Activated CD8-positive, alpha-beta memory T cell treated with anti-CD3 and anti-CD28 coated beads, Interleukin-2, amount 10 ng/mL, durations not matched to agents 7 days and 5 days (primary cell): ENCODE data around the gene SLC7A14. TPM values are rescaled to one million over a fixed set of nuclear protein-coding genes. Genes with fewer than 3 reads are reported as not detected.

Experiments
- ATAC-seq: fragments of 150-1000 bp; cut with Tn5 transposase; one replicate; pipeline ENCODE4 v1.10.0; 2021; ENCODE audit warnings: moderate library complexity
- CTCF ChIA-PET: fragments of 350-600 bp; sonication (Branson Sonifier 250); formaldehyde crosslinking; loops from one replicate; lab custom pipeline; 2021; ENCODE audit warnings: antibody characterized with exemption; lab: Charles Lee
- DNase-seq: peaks from one replicate; pipeline ENCODE4 v3.0.0-alpha.2; 2020
- H3K27ac Mint-ChIP-seq: one replicate; pipeline ENCODE4 v1.8.0; 2021; ENCODE audit warnings: mild to moderate bottlenecking, mixed read lengths
- H3K27me3 Mint-ChIP-seq: one replicate; pipeline ENCODE4 v1.8.0; 2021; ENCODE audit warnings: mixed read lengths
- H3K36me3 Mint-ChIP-seq: one replicate; pipeline ENCODE4 v1.8.0; 2021; ENCODE audit warnings: mild to moderate bottlenecking, mixed read lengths
- H3K4me1 Mint-ChIP-seq: one replicate; pipeline ENCODE4 v1.8.0; 2021; ENCODE audit warnings: mixed read lengths
- H3K4me3 Mint-ChIP-seq: one replicate; pipeline ENCODE4 v1.8.0; 2021; ENCODE audit warnings: mild to moderate bottlenecking, moderate library complexity, mixed read lengths
- H3K9me3 Mint-ChIP-seq: one replicate; pipeline ENCODE4 v1.8.0; 2022; ENCODE audit warnings: low read depth, mixed read lengths
- total RNA-seq, 2 experiments: library from RNA; stranded (reverse); gene quantifications; one replicate each; pipeline ENCODE4 v1.2.3, GENCODE V29; 2021

The SLC7A14 gene
- total RNA-seq, 2 experiments from 2014 or later, result not detected

GRCh38 chr3:170496026-170496867, 89.6 kb downstream of the SLC7A14 start:
- Mint-ChIP-seq H3K27ac (no peak overlapping the region), H3K4me1 (no peaks in the 10 kb centered on the region), H3K4me3 (no peak overlapping the region), H3K27me3 (peaks cover 10% of the 10 kb centered on the region), H3K9me3 (no peaks in the 10 kb centered on the region), H3K36me3 (no peaks in the 10 kb centered on the region)
- DNase-seq (no peak), ATAC-seq (no peak)
- CTCF ChIA-PET, result interaction anchor here (1.6 kb wide), 1 partner anchor 82 kb away, joined by 6 read pairs; no protein-coding TSS in a partner anchor

- Mint-ChIP-seq H3K27me3 (peaks cover 4% of the 10 kb centered on the region), H3K36me3 (no peaks in the 10 kb centered on the region), H3K4me1 (no peaks in the 10 kb centered on the region), H3K4me3 (no peak overlapping the region), H3K27ac (no peak overlapping the region), H3K9me3 (no peaks in the 10 kb centered on the region)
- DNase-seq, result no peak
- no peak for ATAC-seq
- CTCF ChIA-PET, result no interaction called here
Observed at GRCh38 chr3:170494766-170495165, 91.1 kb downstream of the SLC7A14 start.

- no peaks in the 10 kb centered on the region for H3K4me1 Mint-ChIP-seq
- H3K27me3 Mint-ChIP-seq, result peaks cover 4% of the 10 kb centered on the region
- DNase-seq, result no peak
- no peaks in the 10 kb centered on the region for H3K36me3 Mint-ChIP-seq
- no peak overlapping the region for H3K27ac Mint-ChIP-seq
- CTCF ChIA-PET, result no interaction called here
- no peak for ATAC-seq
- H3K9me3 Mint-ChIP-seq, result no peaks in the 10 kb centered on the region
- H3K4me3 Mint-ChIP-seq, result no peak overlapping the region
Observed at GRCh38 chr3:170493712-170494182, 92.1 kb downstream of the SLC7A14 start.

- DNase-seq, result no peak
- CTCF ChIA-PET, result no interaction called here
- no peak overlapping the region for H3K4me3 Mint-ChIP-seq
- H3K27me3 Mint-ChIP-seq, result peaks cover 14% of the 10 kb centered on the region
- H3K36me3 Mint-ChIP-seq, result no peaks in the 10 kb centered on the region
- no peaks in the 10 kb centered on the region for H3K4me1 Mint-ChIP-seq
- no peak overlapping the region for H3K27ac Mint-ChIP-seq
- ATAC-seq, result no peak
- no peaks in the 10 kb centered on the region for H3K9me3 Mint-ChIP-seq
Observed at GRCh38 chr3:170491901-170492300, 94.0 kb downstream of the SLC7A14 start.

- H3K27ac Mint-ChIP-seq, result no peak overlapping the region
- no peak overlapping the region for H3K4me3 Mint-ChIP-seq
- no peaks in the 10 kb centered on the region for H3K36me3 Mint-ChIP-seq
- no peak for DNase-seq
- CTCF ChIA-PET, result no interaction called here
- no peaks in the 10 kb centered on the region for H3K4me1 Mint-ChIP-seq
- H3K27me3 Mint-ChIP-seq, result peaks cover 23% of the 10 kb centered on the region
- no peaks in the 10 kb centered on the region for H3K9me3 Mint-ChIP-seq
- no peak for ATAC-seq
Observed at GRCh38 chr3:170490828-170491560, 94.9 kb downstream of the SLC7A14 start.

GRCh38 chr3:170488802-170489201, 97.1 kb downstream of the SLC7A14 start:
- H3K9me3 Mint-ChIP-seq, result no peaks in the 10 kb centered on the region
- no peak overlapping the region for H3K27ac Mint-ChIP-seq
- DNase-seq (no peak), ATAC-seq (no peak)
- H3K27me3 Mint-ChIP-seq, result peaks cover 23% of the 10 kb centered on the region
- H3K36me3 Mint-ChIP-seq, result no peaks in the 10 kb centered on the region
- CTCF ChIA-PET, result no interaction called here
- no peak overlapping the region for H3K4me3 Mint-ChIP-seq
- no peaks in the 10 kb centered on the region for H3K4me1 Mint-ChIP-seq

GRCh38 chr3:170487031-170487430, 98.8 kb downstream of the SLC7A14 start:
- H3K36me3 Mint-ChIP-seq, result no peaks in the 10 kb centered on the region
- CTCF ChIA-PET, result no interaction called here
- no peak for ATAC-seq
- no peaks in the 10 kb centered on the region for H3K9me3 Mint-ChIP-seq
- H3K4me3 Mint-ChIP-seq, result no peak overlapping the region
- H3K27me3 Mint-ChIP-seq, result peaks cover 23% of the 10 kb centered on the region
- no peaks in the 10 kb centered on the region for H3K4me1 Mint-ChIP-seq
- no peak for DNase-seq
- H3K27ac Mint-ChIP-seq, result no peak overlapping the region

GRCh38 chr3:170486398-170486797, 99.5 kb downstream of the SLC7A14 start:
- no peaks in the 10 kb centered on the region for H3K4me1 Mint-ChIP-seq
- no peak for DNase-seq
- H3K27ac Mint-ChIP-seq, result no peak overlapping the region
- CTCF ChIA-PET, result interaction anchor here (0.7 kb wide), 1 partner anchor 111 kb away, joined by 3 read pairs; no protein-coding TSS in a partner anchor
- ATAC-seq, result no peak
- no peaks in the 10 kb centered on the region for H3K36me3 Mint-ChIP-seq
- H3K27me3 Mint-ChIP-seq, result peaks cover 23% of the 10 kb centered on the region
- no peaks in the 10 kb centered on the region for H3K9me3 Mint-ChIP-seq
- H3K4me3 Mint-ChIP-seq, result no peak overlapping the region

- Mint-ChIP-seq H3K9me3 (no peaks in the 10 kb centered on the region), H3K4me1 (no peaks in the 10 kb centered on the region), H3K27me3 (peaks cover 23% of the 10 kb centered on the region), H3K27ac (no peak overlapping the region), H3K36me3 (no peaks in the 10 kb centered on the region), H3K4me3 (no peak overlapping the region)
- CTCF ChIA-PET, result no interaction called here
- ATAC-seq (no peak), DNase-seq (no peak)
Observed at GRCh38 chr3:170485696-170486095, 100.2 kb downstream of the SLC7A14 start.

GRCh38 chr3:170485294-170485693, 100.6 kb downstream of the SLC7A14 start:
- CTCF ChIA-PET, result no interaction called here
- no peak overlapping the region for H3K4me3 Mint-ChIP-seq
- no peak overlapping the region for H3K27ac Mint-ChIP-seq
- peaks cover 23% of the 10 kb centered on the region for H3K27me3 Mint-ChIP-seq
- no peaks in the 10 kb centered on the region for H3K9me3 Mint-ChIP-seq
- no peak for ATAC-seq
- no peaks in the 10 kb centered on the region for H3K36me3 Mint-ChIP-seq
- DNase-seq, result no peak
- H3K4me1 Mint-ChIP-seq, result no peaks in the 10 kb centered on the region

GRCh38 chr3:170484869-170485268, 101.0 kb downstream of the SLC7A14 start:
- H3K4me3 Mint-ChIP-seq, result no peak overlapping the region
- ATAC-seq, result no peak
- DNase-seq, result no peak
- CTCF ChIA-PET, result no interaction called here
- H3K27me3 Mint-ChIP-seq, result peaks cover 23% of the 10 kb centered on the region
- H3K4me1 Mint-ChIP-seq, result no peaks in the 10 kb centered on the region
- no peaks in the 10 kb centered on the region for H3K36me3 Mint-ChIP-seq
- H3K9me3 Mint-ChIP-seq, result no peaks in the 10 kb centered on the region
- no peak overlapping the region for H3K27ac Mint-ChIP-seq

GRCh38 chr3:170483485-170484262, 102.2 kb downstream of the SLC7A14 start:
- Mint-ChIP-seq H3K9me3 (no peaks in the 10 kb centered on the region), H3K36me3 (no peaks in the 10 kb centered on the region), H3K4me3 (no peak overlapping the region), H3K27ac (no peak overlapping the region), H3K27me3 (peaks cover 27% of the 10 kb centered on the region), H3K4me1 (no peaks in the 10 kb centered on the region)
- CTCF ChIA-PET, result no interaction called here
- DNase-seq (no peak), ATAC-seq (no peak)

- Mint-ChIP-seq H3K27me3 (peaks cover 18% of the 10 kb centered on the region), H3K27ac (no peak overlapping the region), H3K4me3 (no peak overlapping the region), H3K4me1 (no peaks in the 10 kb centered on the region), H3K36me3 (no peaks in the 10 kb centered on the region), H3K9me3 (no peaks in the 10 kb centered on the region)
- ATAC-seq, result no peak
- no peak for DNase-seq
- CTCF ChIA-PET, result no interaction called here
Observed at GRCh38 chr3:170482199-170482598, 103.7 kb downstream of the SLC7A14 start.
